ENCODE data around the gene KDM8.

The KDM8 gene

GRCh38 chr16:27232061-27232900 lies 29.0 kb downstream of the KDM8 start:
- DNase-seq: no peak

GRCh38 chr16:27232901-27233625 lies 29.7 kb downstream of the KDM8 start:
- no peak for DNase-seq

GRCh38 chr16:27233731-27234130 lies 30.4 kb downstream of the KDM8 start:
- DNase-seq: no peak

- no peak for DNase-seq
Measured at GRCh38 chr16:27234171-27234570, 30.8 kb downstream of the KDM8 start.

GRCh38 chr16:27234603-27235002 lies 31.3 kb downstream of the KDM8 start:
- no peak for DNase-seq

GRCh38 chr16:27235055-27235937 lies 32.0 kb downstream of the KDM8 start:
- peak; percentile 62 for DNase-seq

- no peak for DNase-seq
Measured at GRCh38 chr16:27235938-27236245, 32.6 kb downstream of the KDM8 start.

- DNase-seq: no peak
Measured at GRCh38 chr16:27236635-27237218, 33.4 kb downstream of the KDM8 start.

- no peak for DNase-seq
Measured at GRCh38 chr16:27237219-27238015, 34.1 kb downstream of the KDM8 start.

GRCh38 chr16:27238016-27238587 lies 34.8 kb downstream of the KDM8 start:
- no peak for DNase-seq

GRCh38 chr16:27238591-27238990 lies 35.3 kb downstream of the KDM8 start:
- no peak for DNase-seq

- no peak for DNase-seq
Measured at GRCh38 chr16:27239026-27239425, 35.7 kb downstream of the KDM8 start.

GRCh38 chr16:27239906-27240655 lies 36.8 kb downstream of the KDM8 start:
- no peak for DNase-seq

- DNase-seq: no peak
Measured at GRCh38 chr16:27240948-27241531, 37.7 kb downstream of the KDM8 start.

GRCh38 chr16:27241658-27242057 lies 38.3 kb downstream of the KDM8 start:
- no peak for DNase-seq

GRCh38 chr16:27242398-27242797 lies 39.1 kb downstream of the KDM8 start:
- no peak for DNase-seq

- no peak for DNase-seq
Measured at GRCh38 chr16:27242868-27243590, 39.7 kb downstream of the KDM8 start.

GRCh38 chr16:27243725-27244362 lies 40.5 kb downstream of the KDM8 start:
- DNase-seq: no peak

- DNase-seq: no peak
Measured at GRCh38 chr16:27244363-27244755, 41.0 kb downstream of the KDM8 start.

Data from NCI-H1436 (cell line).